H9 (cell line): ENCODE measurements around the gene ABL2. TPM values are rescaled to one million over a fixed set of nuclear protein-coding genes. Genes with fewer than 3 reads are reported as not detected.

Experiments
- DNase-seq: peaks from one replicate; pipeline ENCODE4 v3.0.0-alpha.2; 2017
- H2AFZ ChIP-seq: one replicate; pipeline ENCODE4 v1.6.1; 2013; ENCODE audit warnings: mild to moderate bottlenecking, low read length, control low read depth, moderate library complexity
- H2AK5ac ChIP-seq: 2 replicates; pipeline ENCODE4 v1.6.1; 2013; ENCODE audit warnings: low read length, control low read depth, mixed read lengths; ENCODE audit not compliant: insufficient read length
- H2BK120ac ChIP-seq: one replicate; pipeline ENCODE4 v1.6.1; 2013; ENCODE audit warnings: low read depth, mild to moderate bottlenecking, low read length, control low read depth, inconsistent platforms; ENCODE audit not compliant: poor library complexity, severe bottlenecking
- H2BK12ac ChIP-seq: 2 replicates; pipeline ENCODE4 v1.6.1; 2013; ENCODE audit warnings: low read length, control low read depth, mixed read lengths, low read depth; ENCODE audit not compliant: insufficient read length
- H2BK15ac ChIP-seq: 2 replicates; pipeline ENCODE4 v1.6.1; 2013; ENCODE audit warnings: low read depth, low read length, control low read depth
- H2BK20ac ChIP-seq: one replicate; pipeline ENCODE4 v1.6.1; 2013; ENCODE audit warnings: low read depth, mild to moderate bottlenecking, low read length, control low read depth, inconsistent platforms; ENCODE audit not compliant: poor library complexity, severe bottlenecking
- H2BK5ac ChIP-seq: 2 replicates; pipeline ENCODE4 v1.6.1; 2013; ENCODE audit warnings: low read length, control low read depth, mixed read lengths; ENCODE audit not compliant: insufficient read length
- H3K14ac ChIP-seq: 2 replicates; pipeline ENCODE4 v1.6.1; 2013; ENCODE audit warnings: low read length, control low read depth; ENCODE audit not compliant: insufficient read depth
- H3K18ac ChIP-seq: 2 replicates; pipeline ENCODE4 v1.6.1; 2013; ENCODE audit warnings: low read depth, mild to moderate bottlenecking, mixed read lengths, low read length, control low read depth; ENCODE audit not compliant: insufficient read length
- H3K23ac ChIP-seq: 2 replicates; pipeline ENCODE4 v1.6.1; 2013; ENCODE audit warnings: low read length, control low read depth, mixed read lengths, low read depth; ENCODE audit not compliant: insufficient read length
- H3K23me2 ChIP-seq: 2 replicates; pipeline ENCODE4 v1.6.1; 2013; ENCODE audit warnings: low read depth, mild to moderate bottlenecking, mixed read lengths, low read length, control low read depth; ENCODE audit not compliant: insufficient read length, poor library complexity, severe bottlenecking
- H3K27ac ChIP-seq: 2 replicates; pipeline ENCODE4 v1.5.1; 2013; ENCODE audit warnings: low read length, control low read depth, mixed read lengths, low read depth; ENCODE audit not compliant: insufficient read length
- H3K27me3 ChIP-seq: 2 replicates; pipeline ENCODE4 v1.6.1; 2013; ENCODE audit warnings: low read length, control low read depth, inconsistent platforms; ENCODE audit not compliant: insufficient read depth
- H3K4ac ChIP-seq: 2 replicates; pipeline ENCODE4 v1.6.1; 2013; ENCODE audit warnings: low read depth, mild to moderate bottlenecking, control low read depth, inconsistent platforms, low read length, moderate library complexity
- H3K4me1 ChIP-seq: 2 replicates; pipeline ENCODE4 v1.6.1; 2013; ENCODE audit warnings: low read length, control low read depth, inconsistent platforms; ENCODE audit not compliant: insufficient read depth
- H3K4me2 ChIP-seq: 2 replicates; pipeline ENCODE4 v1.6.1; 2013; ENCODE audit warnings: low read length, control low read depth, mixed read lengths; ENCODE audit not compliant: insufficient read length, insufficient read depth
- H3K56ac ChIP-seq: 2 replicates; pipeline ENCODE4 v1.6.1; 2013; ENCODE audit warnings: low read depth, mild to moderate bottlenecking, mixed read lengths, low read length, control low read depth; ENCODE audit not compliant: insufficient read length
- H3K79me1 ChIP-seq: 2 replicates; pipeline ENCODE4 v1.6.1; 2013; ENCODE audit warnings: low read depth, mild to moderate bottlenecking, moderate library complexity, low read length, control low read depth, inconsistent platforms; ENCODE audit not compliant: insufficient read depth, poor library complexity, severe bottlenecking
- H3K79me2 ChIP-seq: 2 replicates; pipeline ENCODE4 v1.6.1; 2013; ENCODE audit warnings: low read length, control low read depth, inconsistent platforms; ENCODE audit not compliant: insufficient read depth
- H3K9ac ChIP-seq: 2 replicates; pipeline ENCODE4 v1.6.1; 2013; ENCODE audit warnings: low read length, control low read depth, mixed read lengths; ENCODE audit not compliant: insufficient read length; ENCODE audit errors: extremely low read depth
- H3K9me3 ChIP-seq: one replicate; pipeline ENCODE4 v1.6.1; 2013; ENCODE audit warnings: low read depth, low read length, inconsistent platforms; ENCODE audit not compliant: control insufficient read depth
- H3T11ph ChIP-seq: one replicate; pipeline ENCODE4 v1.6.1; 2013; ENCODE audit warnings: mild to moderate bottlenecking, low read length, control low read depth, inconsistent platforms
- H4K20me1 ChIP-seq: one replicate; pipeline ENCODE4 v1.6.1; 2013; ENCODE audit not compliant: control insufficient read depth, insufficient read length, insufficient read depth
- H4K5ac ChIP-seq: 2 replicates; pipeline ENCODE4 v1.6.1; 2013; ENCODE audit warnings: low read depth, mild to moderate bottlenecking, mixed read lengths, low read length, control low read depth; ENCODE audit not compliant: insufficient read length
- H4K8ac ChIP-seq: replicated peaks from 2 replicates; pipeline ENCODE4 v1.6.1; 2013; ENCODE audit warnings: low read length, control low read depth, mixed read lengths, low read depth; ENCODE audit not compliant: insufficient read length
- H4K91ac ChIP-seq: 2 replicates; pipeline ENCODE4 v1.6.1; 2013; ENCODE audit warnings: low read depth, mild to moderate bottlenecking, moderate library complexity, mixed read lengths, low read length, control low read depth; ENCODE audit not compliant: insufficient read length
- H3K27ac Mint-ChIP-seq, 3 experiments: 2 replicates in 2 of 3; 3 replicates in 1 of 3; pipeline ENCODE4 v1.8.0; 2020 to 2021; ENCODE audit warnings: mixed read lengths in 3 of 3, mild to moderate bottlenecking in 1 of 3, moderate library complexity in 1 of 3
- H3K27me3 Mint-ChIP-seq: 2 replicates; pipeline ENCODE4 v1.8.0; 2021; ENCODE audit warnings: low read depth, mild to moderate bottlenecking, moderate library complexity, mixed read lengths
- H3K36me3 Mint-ChIP-seq, 3 experiments: 2 replicates in 2 of 3; 3 replicates in 1 of 3; pipeline ENCODE4 v1.8.0; 2020 to 2021; ENCODE audit warnings: low read depth in 3 of 3, mixed read lengths in 3 of 3; ENCODE audit not compliant: insufficient read depth in 1 of 3
- H3K4me1 Mint-ChIP-seq, 2 experiments: 2 replicates each; pipeline ENCODE4 v1.8.0; 2020; ENCODE audit warnings: mixed read lengths in 2 of 2
- H3K4me3 Mint-ChIP-seq, 2 experiments: 2 replicates in 1 of 2; 3 replicates in 1 of 2; pipeline ENCODE4 v1.8.0; 2020 to 2021; ENCODE audit warnings: mild to moderate bottlenecking in 2 of 2, mixed read lengths in 2 of 2, moderate library complexity in 1 of 2
- H3K9me3 Mint-ChIP-seq, 2 experiments: 2 replicates in 1 of 2; 3 replicates in 1 of 2; pipeline ENCODE4 v1.8.0; 2020; ENCODE audit warnings: mild to moderate bottlenecking in 2 of 2, mixed read lengths in 2 of 2, moderate library complexity in 1 of 2
- WGBS: extraction: QIAGEN DNeasy Blood & Tissue Kit; methylation state at CpG from one replicate; pipeline ENCODE4 v1.1.7; 2013; ENCODE audit warnings: missing lambda C conversion rate, low lambda C conversion rate, mixed read lengths; ENCODE audit not compliant: insufficient read length; ENCODE audit errors: extremely low coverage; 5-methylcytosine and 5-hydroxymethylcytosine counted together
- total RNA-seq: library from RNA; stranded (reverse); gene quantifications from 2 replicates; pipeline ENCODE4 v1.2.1, GENCODE V29; 2021
- TF ChIP-seq, protein P1 (sequence below): fragments of 200-600 bp; sonication (generic); conservative IDR thresholded peaks from 3 replicates; pipeline ENCODE4 v1.8.0; 2021; ENCODE audit warnings: antibody characterized with exemption, mild to moderate bottlenecking

Gene ABL2
- total RNA-seq, 1 experiment from 2014 or later, result 21.2 TPM

DNA sequence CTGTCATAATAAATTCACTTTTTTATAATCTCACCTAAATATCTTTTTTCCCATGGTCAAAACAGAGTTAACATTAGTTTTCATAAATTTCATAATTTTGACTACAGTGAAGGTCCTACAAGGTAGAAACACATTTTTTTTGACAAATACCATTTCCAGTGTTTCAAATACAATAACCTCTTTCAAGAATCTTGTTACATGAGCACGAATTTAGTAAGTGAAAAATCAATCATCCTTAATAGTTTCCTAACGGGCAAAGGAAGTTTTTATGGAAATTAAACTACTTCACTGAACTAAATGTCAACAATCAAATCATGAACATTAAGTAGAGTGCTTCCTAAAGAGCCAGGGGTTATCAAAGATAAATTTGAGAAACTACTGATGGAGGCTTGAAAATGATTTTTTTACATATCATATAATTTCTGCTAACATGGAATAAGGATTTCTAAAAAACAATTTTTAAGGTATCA lies 35.4 kb downstream of the ABL2 start:
- no peak overlapping the region for H3K9ac ChIP-seq
- no peak for DNase-seq
- H4K5ac ChIP-seq, result no peak overlapping the region
- no peak overlapping the region for H4K91ac ChIP-seq
- H3K79me2 ChIP-seq, result no peaks in the 10 kb centered on the region
- no peak overlapping the region for H2AK5ac ChIP-seq
- H3K56ac ChIP-seq, result no peak overlapping the region
- no peaks in the 10 kb centered on the region; the same call in 1 of the 2 replicates for H3K4me1 ChIP-seq
- no peak overlapping the region for H3K4me3 Mint-ChIP-seq
- no peak overlapping the region for H3K4me2 ChIP-seq
- no peak overlapping the region for H4K8ac ChIP-seq
- H2BK12ac ChIP-seq, result no peak overlapping the region
- no peak overlapping the region for H3K14ac ChIP-seq
- no peak overlapping the region for H3K18ac ChIP-seq
- H3K27me3 Mint-ChIP-seq, result no peaks in the 10 kb centered on the region
- H3K27ac Mint-ChIP-seq, result no peak overlapping the region
- no peak overlapping the region for H2AFZ ChIP-seq
- no peaks in the 10 kb centered on the region for H3K9me3 ChIP-seq
- peaks cover 0 to 5% (median 4%) of the 10 kb centered on the region in 3 experiments; a peak in 3 of 7 replicates for H3K36me3 Mint-ChIP-seq
- no peak overlapping the region for H3T11ph ChIP-seq
- no peaks in the 10 kb centered on the region for H3K23me2 ChIP-seq
- H4K20me1 ChIP-seq, result no peaks in the 10 kb centered on the region
- H3K23ac ChIP-seq, result no peak overlapping the region
- H3K4ac ChIP-seq, result no peak overlapping the region
- TF ChIP-seq, protein P1, sequence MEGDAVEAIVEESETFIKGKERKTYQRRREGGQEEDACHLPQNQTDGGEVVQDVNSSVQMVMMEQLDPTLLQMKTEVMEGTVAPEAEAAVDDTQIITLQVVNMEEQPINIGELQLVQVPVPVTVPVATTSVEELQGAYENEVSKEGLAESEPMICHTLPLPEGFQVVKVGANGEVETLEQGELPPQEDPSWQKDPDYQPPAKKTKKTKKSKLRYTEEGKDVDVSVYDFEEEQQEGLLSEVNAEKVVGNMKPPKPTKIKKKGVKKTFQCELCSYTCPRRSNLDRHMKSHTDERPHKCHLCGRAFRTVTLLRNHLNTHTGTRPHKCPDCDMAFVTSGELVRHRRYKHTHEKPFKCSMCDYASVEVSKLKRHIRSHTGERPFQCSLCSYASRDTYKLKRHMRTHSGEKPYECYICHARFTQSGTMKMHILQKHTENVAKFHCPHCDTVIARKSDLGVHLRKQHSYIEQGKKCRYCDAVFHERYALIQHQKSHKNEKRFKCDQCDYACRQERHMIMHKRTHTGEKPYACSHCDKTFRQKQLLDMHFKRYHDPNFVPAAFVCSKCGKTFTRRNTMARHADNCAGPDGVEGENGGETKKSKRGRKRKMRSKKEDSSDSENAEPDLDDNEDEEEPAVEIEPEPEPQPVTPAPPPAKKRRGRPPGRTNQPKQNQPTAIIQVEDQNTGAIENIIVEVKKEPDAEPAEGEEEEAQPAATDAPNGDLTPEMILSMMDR, result no peak
- no peaks in the 10 kb centered on the region for H3K27me3 ChIP-seq
- H3K9me3 Mint-ChIP-seq, result no peaks in the 10 kb centered on the region
- peaks cover 5 to 6% of the 10 kb centered on the region in 2 experiments; a peak in 3 of 4 replicates for H3K4me1 Mint-ChIP-seq
- WGBS, result no CpG with 5 or more reads among the region's 2 CpGs
- H2BK20ac ChIP-seq, result no peak overlapping the region
- H3K27ac ChIP-seq, result no peak overlapping the region
- no peak overlapping the region for H2BK5ac ChIP-seq
- H2BK120ac ChIP-seq, result no peak overlapping the region
- no peaks in the 10 kb centered on the region for H3K79me1 ChIP-seq
- H2BK15ac ChIP-seq, result no peak overlapping the region
